Muscle layer of colon (tissue), 2 donors: Measurements from ENCODE around the gene FBXO17.
A peak's percentile ranks its signal among the peaks of the same experiment; 100 is the strongest.

ENCODE experiments used
- H3K27ac ChIP-seq: one replicate; pipeline ENCODE4 v1.7.0; 2013; ENCODE audit warnings: low read depth, mild to moderate bottlenecking, low read length, moderate library complexity
- H3K27me3 ChIP-seq, 2 donors: one replicate each; pipeline ENCODE4 v1.7.0; 2013; ENCODE audit warnings: low read length in 2 of 2, mild to moderate bottlenecking in 2 of 2; ENCODE audit not compliant: insufficient read depth in 2 of 2, control insufficient read depth in 1 of 2
- H3K36me3 ChIP-seq: one replicate; pipeline ENCODE4 v1.7.0; 2013; ENCODE audit warnings: mild to moderate bottlenecking, low read length; ENCODE audit not compliant: insufficient read depth
- H3K4me1 ChIP-seq: one replicate; pipeline ENCODE4 v1.7.0; 2013; ENCODE audit warnings: mild to moderate bottlenecking, low read length; ENCODE audit not compliant: insufficient read depth
- H3K4me3 ChIP-seq, 2 donors: one replicate each; pipeline ENCODE4 v1.7.0; 2013; ENCODE audit warnings: low read length in 2 of 2, low read depth in 1 of 2, mild to moderate bottlenecking in 1 of 2, moderate library complexity in 1 of 2
- H3K9ac ChIP-seq: one replicate; pipeline ENCODE4 v1.7.0; 2013; ENCODE audit warnings: low read length
- H3K9me3 ChIP-seq: one replicate; pipeline ENCODE4 v1.7.0; 2013; ENCODE audit warnings: mild to moderate bottlenecking, low read length
- donor health status: abdominal sarcoma.
- donor health status: Adenocarcinoma of cecum.

FBXO17 gene

GRCh38 chr19:38956264-38956663 is 19.3 kb downstream of the FBXO17 start:
- H3K36me3 ChIP-seq = peaks cover 5% of the 10 kb centered on the region
- no peak overlapping the region for H3K4me3 ChIP-seq
- H3K9ac ChIP-seq = no peak overlapping the region
- H3K27me3 ChIP-seq = no peaks in the 10 kb centered on the region
- no peak overlapping the region for H3K27ac ChIP-seq
- H3K9me3 ChIP-seq = no peaks in the 10 kb centered on the region
- H3K4me1 ChIP-seq = no peaks in the 10 kb centered on the region

GRCh38 chr19:38953677-38954076 is 21.9 kb downstream of the FBXO17 start:
- peaks cover 5% of the 10 kb centered on the region for H3K36me3 ChIP-seq
- H3K9ac ChIP-seq = no peak overlapping the region
- H3K4me3 ChIP-seq = no peak overlapping the region
- H3K4me1 ChIP-seq = peaks cover 7% of the 10 kb centered on the region
- no peak overlapping the region for H3K27ac ChIP-seq
- H3K27me3 ChIP-seq = no peaks in the 10 kb centered on the region
- no peaks in the 10 kb centered on the region for H3K9me3 ChIP-seq

- Histone ChIP-seq H3K27ac (no peak overlapping the region), H3K9me3 (no peaks in the 10 kb centered on the region), H3K36me3 (peaks cover 5% of the 10 kb centered on the region), H3K9ac (no peak overlapping the region), H3K27me3 (no peaks in the 10 kb centered on the region), H3K4me1 (peaks cover 7% of the 10 kb centered on the region), H3K4me3 (no peak overlapping the region)
Observed at GRCh38 chr19:38952395-38953165, 23.0 kb downstream of the FBXO17 start.

GRCh38 chr19:38951187-38951586 is 24.4 kb downstream of the FBXO17 start:
- H3K27me3 ChIP-seq = no peaks in the 10 kb centered on the region
- no peak overlapping the region for H3K4me3 ChIP-seq
- H3K9me3 ChIP-seq = no peaks in the 10 kb centered on the region
- H3K4me1 ChIP-seq = peaks cover 7% of the 10 kb centered on the region
- H3K27ac ChIP-seq = no peak overlapping the region
- H3K9ac ChIP-seq = no peak overlapping the region
- peaks cover 14% of the 10 kb centered on the region for H3K36me3 ChIP-seq

GRCh38 chr19:38949580-38950367 is 25.8 kb downstream of the FBXO17 start:
- peaks cover 7% of the 10 kb centered on the region for H3K4me1 ChIP-seq
- H3K36me3 ChIP-seq = peaks cover 23% of the 10 kb centered on the region
- H3K9me3 ChIP-seq = no peaks in the 10 kb centered on the region
- H3K27me3 ChIP-seq = no peaks in the 10 kb centered on the region
- H3K4me3 ChIP-seq = peak overlapping the region; percentile 26 to 27
- no peak overlapping the region for H3K27ac ChIP-seq
- H3K9ac ChIP-seq = no peak overlapping the region

- no peak overlapping the region for H3K9ac ChIP-seq
- peaks cover 7% of the 10 kb centered on the region for H3K4me1 ChIP-seq
- H3K4me3 ChIP-seq = no peak overlapping the region
- H3K36me3 ChIP-seq = peaks cover 23% of the 10 kb centered on the region
- H3K27ac ChIP-seq = no peak overlapping the region
- H3K27me3 ChIP-seq = no peaks in the 10 kb centered on the region
- H3K9me3 ChIP-seq = no peaks in the 10 kb centered on the region
Observed at GRCh38 chr19:38946229-38947010, 29.1 kb downstream of the FBXO17 start.

- no peaks in the 10 kb centered on the region for H3K27me3 ChIP-seq
- H3K4me3 ChIP-seq = no peak overlapping the region
- H3K27ac ChIP-seq = no peak overlapping the region
- peaks cover 23% of the 10 kb centered on the region for H3K36me3 ChIP-seq
- no peak overlapping the region for H3K9ac ChIP-seq
- peaks cover 7% of the 10 kb centered on the region for H3K4me1 ChIP-seq
- no peaks in the 10 kb centered on the region for H3K9me3 ChIP-seq
Observed at GRCh38 chr19:38945562-38946228, 29.8 kb downstream of the FBXO17 start.

- Histone ChIP-seq H3K4me1 (peaks cover 2% of the 10 kb centered on the region), H3K36me3 (peaks cover 23% of the 10 kb centered on the region), H3K4me3 (no peak overlapping the region), H3K27ac (no peak overlapping the region), H3K9ac (no peak overlapping the region), H3K27me3 (no peaks in the 10 kb centered on the region), H3K9me3 (no peaks in the 10 kb centered on the region)
Observed at GRCh38 chr19:38944981-38945506, 30.5 kb downstream of the FBXO17 start.

- H3K36me3 ChIP-seq = peaks cover 23% of the 10 kb centered on the region
- no peaks in the 10 kb centered on the region for H3K4me1 ChIP-seq
- H3K9me3 ChIP-seq = no peaks in the 10 kb centered on the region
- no peak overlapping the region for H3K27ac ChIP-seq
- no peaks in the 10 kb centered on the region for H3K27me3 ChIP-seq
- H3K4me3 ChIP-seq = no peak overlapping the region
- no peak overlapping the region for H3K9ac ChIP-seq
Observed at GRCh38 chr19:38942471-38943181, 32.9 kb downstream of the FBXO17 start.

- H3K36me3 ChIP-seq = peaks cover 21% of the 10 kb centered on the region
- H3K4me1 ChIP-seq = no peaks in the 10 kb centered on the region
- H3K9me3 ChIP-seq = no peaks in the 10 kb centered on the region
Observed at GRCh38 chr19:38941979-38942378, 33.6 kb downstream of the FBXO17 start.

More at GRCh38 chr19:38941979-38942378, 33.6 kb downstream of the FBXO17 start:
- Histone ChIP-seq H3K4me3 (no peak overlapping the region), H3K27me3 (no peaks in the 10 kb centered on the region), H3K27ac (no peak overlapping the region), H3K9ac (no peak overlapping the region)
